HepG2 (cell line): ENCODE data around the gene TYMP. TPM values are rescaled to one million over a fixed set of nuclear protein-coding genes. Genes with fewer than 3 reads are reported as not detected.

ENCODE experiments used
- ARNT2 ChIP-seq: sonication (generic); formaldehyde crosslinking; IDR thresholded peaks from 2 replicates; pipeline ENCODE4 v1.8.0; 2022; ENCODE audit warnings: mild to moderate bottlenecking, low read depth, missing genetic modification reagents, moderate library complexity
- ATF7-NPFF ChIP-seq: sonication (generic); formaldehyde crosslinking; IDR thresholded peaks from 2 replicates; pipeline ENCODE4 v1.8.1; 2023; ENCODE audit warnings: mild to moderate bottlenecking, low read depth, missing genetic modification reagents, moderate library complexity
- CCDC6 ChIP-seq: sonication (generic); formaldehyde crosslinking; IDR thresholded peaks from 2 replicates; pipeline ENCODE4 v1.8.1; 2022; ENCODE audit warnings: mild to moderate bottlenecking, missing genetic modification reagents, moderate library complexity
- ETV5 ChIP-seq: IDR thresholded peaks from 2 replicates; pipeline ENCODE4 v1.6.1; 2018; ENCODE audit warnings: missing biosample characterization, missing genetic modification reagents, inconsistent platforms, borderline replicate concordance
- KLF16 ChIP-seq, 2 experiments: sonication (generic) in 1 of 2; formaldehyde crosslinking in 1 of 2; IDR thresholded peaks; 2 replicates each; pipeline versions ENCODE4 v1.6.1 to v1.8.0; 2016 to 2023; ENCODE audit warnings: missing genetic modification reagents in 2 of 2, missing compliant biosample characterization in 1 of 2
- MAFG ChIP-seq: sonication (generic); formaldehyde crosslinking; IDR thresholded peaks from 2 replicates; pipeline ENCODE4 v1.5.1; 2020; ENCODE audit warnings: mild to moderate bottlenecking, missing genetic modification reagents
- NFKB2 ChIP-seq: sonication (generic); formaldehyde crosslinking; IDR thresholded peaks from 2 replicates; pipeline ENCODE4 v1.4.0; 2020; ENCODE audit warnings: missing genetic modification reagents, borderline replicate concordance
- POLR2AphosphoS5 ChIP-seq: IDR thresholded peaks from 2 replicates; pipeline ENCODE4 v1.6.1; 2012; ENCODE audit warnings: low read depth, low read length
- RBFOX2 ChIP-seq: fragments of 200-400 bp; formaldehyde crosslinking; IDR thresholded peaks from 2 replicates; pipeline ENCODE4 v1.6.1; 2017; ENCODE audit warnings: low read depth, mild to moderate bottlenecking, low read length
- SIN3A ChIP-seq: IDR thresholded peaks from 2 replicates; pipeline ENCODE4 v1.6.1; 2011; ENCODE audit warnings: low read depth, mild to moderate bottlenecking, control low read depth, low read length, borderline replicate concordance
- SP5 ChIP-seq: IDR thresholded peaks from 2 replicates; pipeline ENCODE4 v1.6.1; 2016; ENCODE audit warnings: low read depth, borderline replicate concordance
- TFDP1 ChIP-seq: IDR thresholded peaks from 2 replicates; pipeline ENCODE4 v1.6.1; 2016; ENCODE audit warnings: missing compliant biosample characterization, missing genetic modification reagents, borderline replicate concordance
- UBTF ChIP-seq: sonication (generic); formaldehyde crosslinking; IDR thresholded peaks from 2 replicates; pipeline ENCODE4 v1.4.0; 2020; ENCODE audit warnings: mild to moderate bottlenecking, missing genetic modification reagents
- ZNF225 ChIP-seq: sonication (generic); formaldehyde crosslinking; IDR thresholded peaks from 2 replicates; pipeline ENCODE4 v1.4.0; 2020; ENCODE audit warnings: mild to moderate bottlenecking, missing genetic modification reagents
- ZNF451 ChIP-seq: sonication (generic); formaldehyde crosslinking; IDR thresholded peaks from 2 replicates; pipeline ENCODE4 v1.5.0; 2020; ENCODE audit warnings: mild to moderate bottlenecking, missing genetic modification reagents
- ZSCAN21 ChIP-seq: sonication (generic); formaldehyde crosslinking; IDR thresholded peaks from 2 replicates; pipeline ENCODE4 v1.8.0; 2022; ENCODE audit warnings: mild to moderate bottlenecking, missing genetic modification reagents, moderate library complexity, borderline replicate concordance
- polyA plus RNA-seq, 8 experiments: library from polyadenylated mRNA; depleted of rRNA in 3 of 8; stranded (reverse) in 7 of 8; unstranded in 1 of 8; fragments of >200 nt; fragmentation: Illumina TruSeq in 4 of 8; extraction: Trizol in 4 of 8; gene quantifications; 2 replicates each; pipeline versions ENCODE4 v1.2.1 to v1.2.3, GENCODE V29; 2011 to 2016; ENCODE audit warnings: low read depth in 4 of 8, missing spikeins in 1 of 8, mixed read lengths in 1 of 8; ENCODE audit not compliant: insufficient read depth in 1 of 8
- total RNA-seq, 5 experiments: library from RNA; depleted of rRNA; stranded (reverse); fragments of >200 nt; fragmentation: Illumina TruSeq; extraction: Trizol; gene quantifications; 2 replicates each; pipeline ENCODE4 v1.2.3, GENCODE V29; 2016; ENCODE audit warnings: low read depth in 1 of 5
- TF ChIP-seq, protein P1 (sequence below): sonication (generic); formaldehyde crosslinking; IDR thresholded peaks from 2 replicates; pipeline ENCODE4 v1.4.0; 2020; ENCODE audit warnings: missing genetic modification reagents, borderline replicate concordance
- TF ChIP-seq, protein P2 (sequence below), 2 experiments: sonication (generic) in 1 of 2; formaldehyde crosslinking in 1 of 2; IDR thresholded peaks; 2 replicates each; pipeline versions ENCODE4 v1.4.0 to v1.6.1; 2018 to 2020; ENCODE audit warnings: missing genetic modification reagents in 2 of 2, borderline replicate concordance in 1 of 2, low read depth in 1 of 2, mild to moderate bottlenecking in 1 of 2, missing biosample characterization in 1 of 2
- TF ChIP-seq, protein P3 (sequence below): sonication (generic); formaldehyde crosslinking; conservative IDR thresholded peaks from 2 replicates; pipeline ENCODE4 v1.4.0; 2020; ENCODE audit warnings: missing genetic modification reagents

The TYMP gene
- total and polyA plus RNA-seq, 2 of the 13 experiments (the other 11 are each of a cell fraction or from before 2014, with no cell fraction given), result 3.9 to 4.3 TPM

DNA sequence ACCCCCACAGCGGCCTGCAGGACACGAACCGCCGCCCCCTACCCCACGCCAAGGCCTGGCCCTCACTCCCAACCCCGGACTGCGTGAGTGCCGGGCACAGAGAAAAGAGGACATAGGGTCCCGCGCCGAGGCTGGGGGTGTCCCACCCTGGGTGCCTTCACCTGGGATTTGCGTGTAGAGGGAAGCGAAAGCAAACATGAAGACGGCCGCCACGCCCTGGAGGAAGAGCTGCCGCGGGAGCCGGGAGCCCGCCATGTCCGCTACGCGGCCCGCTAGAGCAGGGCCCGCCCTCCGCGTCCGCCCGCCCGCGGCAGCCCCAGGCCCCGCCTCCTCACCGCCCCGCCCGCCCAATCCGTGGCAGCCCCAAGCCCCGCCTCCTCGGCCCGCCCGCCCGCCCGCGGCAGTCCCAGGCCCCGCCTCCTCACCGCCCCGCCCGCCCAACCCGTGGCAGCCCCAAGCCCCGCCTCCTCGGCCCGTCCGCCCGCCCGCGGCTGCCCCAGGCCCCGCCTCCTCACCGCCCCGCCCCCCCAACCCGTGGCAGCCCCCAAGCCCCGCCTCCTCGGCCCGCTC, 22.3 kb downstream of the TYMP start, which contains the start of gene LMF2 (continued):
- peak; percentile 52; the same call in 1 of the 2 replicates for TF ChIP-seq UBTF
- TF ChIP-seq ATF7-NPFF (CRISPR knock-in tag), result no peak
- TF ChIP-seq ZSCAN21 (CRISPR knock-in tag), result peak; percentile 8; the same call in 1 of the 2 replicates
- peak; percentile 42; the same call in 1 of the 2 replicates for TF ChIP-seq TFDP1
- no peak for TF ChIP-seq ETV5 (CRISPR knock-in tag)
- 0 out of 2 replicates have a peak, but pooled peaks have one; percentile 10 for TF ChIP-seq ZNF225 (CRISPR knock-in tag)
- TF ChIP-seq NFKB2 (CRISPR knock-in tag), result peak; percentile 84
- TF ChIP-seq, protein P1, sequence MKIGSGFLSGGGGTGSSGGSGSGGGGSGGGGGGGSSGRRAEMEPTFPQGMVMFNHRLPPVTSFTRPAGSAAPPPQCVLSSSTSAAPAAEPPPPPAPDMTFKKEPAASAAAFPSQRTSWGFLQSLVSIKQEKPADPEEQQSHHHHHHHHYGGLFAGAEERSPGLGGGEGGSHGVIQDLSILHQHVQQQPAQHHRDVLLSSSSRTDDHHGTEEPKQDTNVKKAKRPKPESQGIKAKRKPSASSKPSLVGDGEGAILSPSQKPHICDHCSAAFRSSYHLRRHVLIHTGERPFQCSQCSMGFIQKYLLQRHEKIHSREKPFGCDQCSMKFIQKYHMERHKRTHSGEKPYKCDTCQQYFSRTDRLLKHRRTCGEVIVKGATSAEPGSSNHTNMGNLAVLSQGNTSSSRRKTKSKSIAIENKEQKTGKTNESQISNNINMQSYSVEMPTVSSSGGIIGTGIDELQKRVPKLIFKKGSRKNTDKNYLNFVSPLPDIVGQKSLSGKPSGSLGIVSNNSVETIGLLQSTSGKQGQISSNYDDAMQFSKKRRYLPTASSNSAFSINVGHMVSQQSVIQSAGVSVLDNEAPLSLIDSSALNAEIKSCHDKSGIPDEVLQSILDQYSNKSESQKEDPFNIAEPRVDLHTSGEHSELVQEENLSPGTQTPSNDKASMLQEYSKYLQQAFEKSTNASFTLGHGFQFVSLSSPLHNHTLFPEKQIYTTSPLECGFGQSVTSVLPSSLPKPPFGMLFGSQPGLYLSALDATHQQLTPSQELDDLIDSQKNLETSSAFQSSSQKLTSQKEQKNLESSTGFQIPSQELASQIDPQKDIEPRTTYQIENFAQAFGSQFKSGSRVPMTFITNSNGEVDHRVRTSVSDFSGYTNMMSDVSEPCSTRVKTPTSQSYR (CRISPR knock-in tag), result peak; percentile 21; the same call in 1 of the 2 replicates
- TF ChIP-seq SIN3A, result peak; percentile 89; the same call in 1 of the 2 replicates
- peak; percentile 52 for TF ChIP-seq POLR2AphosphoS5
- TF ChIP-seq, protein P2, sequence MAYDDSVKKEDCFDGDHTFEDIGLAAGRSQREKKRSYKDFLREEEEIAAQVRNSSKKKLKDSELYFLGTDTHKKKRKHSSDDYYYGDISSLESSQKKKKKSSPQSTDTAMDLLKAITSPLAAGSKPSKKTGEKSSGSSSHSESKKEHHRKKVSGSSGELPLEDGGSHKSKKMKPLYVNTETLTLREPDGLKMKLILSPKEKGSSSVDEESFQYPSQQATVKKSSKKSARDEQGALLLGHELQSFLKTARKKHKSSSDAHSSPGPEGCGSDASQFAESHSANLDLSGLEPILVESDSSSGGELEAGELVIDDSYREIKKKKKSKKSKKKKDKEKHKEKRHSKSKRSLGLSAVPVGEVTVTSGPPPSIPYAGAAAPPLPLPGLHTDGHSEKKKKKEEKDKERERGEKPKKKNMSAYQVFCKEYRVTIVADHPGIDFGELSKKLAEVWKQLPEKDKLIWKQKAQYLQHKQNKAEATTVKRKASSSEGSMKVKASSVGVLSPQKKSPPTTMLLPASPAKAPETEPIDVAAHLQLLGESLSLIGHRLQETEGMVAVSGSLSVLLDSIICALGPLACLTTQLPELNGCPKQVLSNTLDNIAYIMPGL (CRISPR knock-in tag; IDR thresholded peaks at IDR 0.05; ENCODE audit: borderline replicate concordance in 1 of 2, low read depth in 1 of 2), result 0 out of 4 replicates have a peak, but pooled peaks have one; percentile 50 to 56
- TF ChIP-seq MAFG, result no peak
- TF ChIP-seq ARNT2 (CRISPR knock-in tag), result peak; percentile 52; the same call in 1 of the 2 replicates
- TF ChIP-seq, protein P3, sequence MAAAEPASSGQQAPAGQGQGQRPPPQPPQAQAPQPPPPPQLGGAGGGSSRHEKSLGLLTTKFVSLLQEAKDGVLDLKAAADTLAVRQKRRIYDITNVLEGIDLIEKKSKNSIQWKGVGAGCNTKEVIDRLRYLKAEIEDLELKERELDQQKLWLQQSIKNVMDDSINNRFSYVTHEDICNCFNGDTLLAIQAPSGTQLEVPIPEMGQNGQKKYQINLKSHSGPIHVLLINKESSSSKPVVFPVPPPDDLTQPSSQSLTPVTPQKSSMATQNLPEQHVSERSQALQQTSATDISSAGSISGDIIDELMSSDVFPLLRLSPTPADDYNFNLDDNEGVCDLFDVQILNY (CRISPR knock-in tag), result peak; percentile 70; the same call in 1 of the 2 replicates
- no peak for TF ChIP-seq RBFOX2
- TF ChIP-seq SP5 (CRISPR knock-in tag), result peak; percentile 54
- 0 out of 2 replicates have a peak, but pooled peaks have one; percentile 39 for TF ChIP-seq ZNF451 (CRISPR knock-in tag)
- 0 out of 4 replicates have a peak, but pooled peaks of 1 of the 2 experiments have one; percentile 19 for TF ChIP-seq KLF16 (CRISPR knock-in tag; IDR thresholded peaks at IDR 0.05)
- TF ChIP-seq CCDC6 (CRISPR knock-in tag), result no peak
